ENCODE measurements around the gene FKBP1A.

DNA sequence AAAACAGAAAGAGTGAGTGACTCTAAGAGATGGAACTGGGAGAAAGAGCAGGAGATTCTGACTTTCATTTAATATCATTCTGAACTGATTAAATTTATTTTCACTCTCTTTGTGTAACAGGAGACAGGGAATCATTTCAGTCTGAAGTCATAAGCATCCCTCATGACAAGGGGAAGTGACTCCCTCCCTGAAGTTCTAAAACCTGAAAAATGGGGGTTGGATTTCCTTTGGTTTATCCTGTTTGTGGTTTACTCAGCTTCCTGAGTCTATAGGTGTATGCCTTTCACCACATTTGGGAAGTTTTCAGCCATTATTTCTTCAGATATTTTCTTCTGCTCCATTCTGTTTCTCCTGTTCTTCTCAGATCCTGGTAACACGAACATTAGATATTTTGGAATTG is 3.4 kb upstream of the FKBP1A start:
- TF ChIP-seq, protein P1, sequence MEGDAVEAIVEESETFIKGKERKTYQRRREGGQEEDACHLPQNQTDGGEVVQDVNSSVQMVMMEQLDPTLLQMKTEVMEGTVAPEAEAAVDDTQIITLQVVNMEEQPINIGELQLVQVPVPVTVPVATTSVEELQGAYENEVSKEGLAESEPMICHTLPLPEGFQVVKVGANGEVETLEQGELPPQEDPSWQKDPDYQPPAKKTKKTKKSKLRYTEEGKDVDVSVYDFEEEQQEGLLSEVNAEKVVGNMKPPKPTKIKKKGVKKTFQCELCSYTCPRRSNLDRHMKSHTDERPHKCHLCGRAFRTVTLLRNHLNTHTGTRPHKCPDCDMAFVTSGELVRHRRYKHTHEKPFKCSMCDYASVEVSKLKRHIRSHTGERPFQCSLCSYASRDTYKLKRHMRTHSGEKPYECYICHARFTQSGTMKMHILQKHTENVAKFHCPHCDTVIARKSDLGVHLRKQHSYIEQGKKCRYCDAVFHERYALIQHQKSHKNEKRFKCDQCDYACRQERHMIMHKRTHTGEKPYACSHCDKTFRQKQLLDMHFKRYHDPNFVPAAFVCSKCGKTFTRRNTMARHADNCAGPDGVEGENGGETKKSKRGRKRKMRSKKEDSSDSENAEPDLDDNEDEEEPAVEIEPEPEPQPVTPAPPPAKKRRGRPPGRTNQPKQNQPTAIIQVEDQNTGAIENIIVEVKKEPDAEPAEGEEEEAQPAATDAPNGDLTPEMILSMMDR (IDR thresholded peaks at IDR 0.05; ENCODE audit: low read depth, low read length), result no peak
- no peak for TF ChIP-seq EZH2phosphoT487 (IDR thresholded peaks at IDR 0.05; ENCODE audit: low read depth)

Data from OCI-LY3 (cell line).